HK-2 (cell line): ENCODE measurements around the gene NINJ2.

Source experiments
- DNase-seq: peaks from one replicate; pipeline ENCODE4 v3.0.0-alpha.2; 2018; ENCODE audit not compliant: unreplicated experiment

Gene NINJ2

GRCh38 chr12:614411-614970 is 48.8 kb downstream of the NINJ2 start:
- DNase-seq, result peak; percentile 8

GRCh38 chr12:613996-614395 is 49.2 kb downstream of the NINJ2 start:
- no peak for DNase-seq

- DNase-seq, result no peak
These were observed 50.4 kb downstream of the NINJ2 start for GRCh38 chr12:612886-613285.

GRCh38 chr12:612293-612692 is 51.0 kb downstream of the NINJ2 start:
- DNase-seq, result no peak

GRCh38 chr12:611721-612120 is 51.5 kb downstream of the NINJ2 start:
- no peak for DNase-seq

- DNase-seq, result no peak
These were observed 54.3 kb downstream of the NINJ2 start for GRCh38 chr12:608921-609320.

- DNase-seq, result no peak
These were observed 54.8 kb downstream of the NINJ2 start for GRCh38 chr12:608413-608812.

GRCh38 chr12:607541-608001 is 55.7 kb downstream of the NINJ2 start:
- DNase-seq, result peak; percentile 17

- DNase-seq, result no peak
These were observed 58.3 kb downstream of the NINJ2 start for GRCh38 chr12:604956-605355.

- DNase-seq, result no peak
These were observed 60.6 kb downstream of the NINJ2 start for GRCh38 chr12:602700-603068.

GRCh38 chr12:601976-602699 is 61.1 kb downstream of the NINJ2 start:
- no peak for DNase-seq

- no peak for DNase-seq
These were observed 63.5 kb downstream of the NINJ2 start for GRCh38 chr12:599756-600155.

- no peak for DNase-seq
These were observed 65.2 kb downstream of the NINJ2 start for GRCh38 chr12:597926-598568.

GRCh38 chr12:593396-594270 is 69.6 kb downstream of the NINJ2 start:
- no peak for DNase-seq

GRCh38 chr12:592024-592505 is 71.2 kb downstream of the NINJ2 start:
- no peak for DNase-seq

GRCh38 chr12:591167-592023 is 71.8 kb downstream of the NINJ2 start:
- DNase-seq, result no peak

- DNase-seq, result no peak
These were observed 73.0 kb downstream of the NINJ2 start for GRCh38 chr12:590206-590750.

GRCh38 chr12:588646-589045 is 74.6 kb downstream of the NINJ2 start:
- DNase-seq, result no peak

GRCh38 chr12:588024-588322 is 75.3 kb downstream of the NINJ2 start:
- no peak for DNase-seq

GRCh38 chr12:587132-588023 is 75.9 kb downstream of the NINJ2 start:
- DNase-seq, result no peak
